ENCODE measurements around the gene B4GALNT4.

GRCh38 chr11:405323-405953 lies 36.1 kb downstream of the B4GALNT4 start:
- TF ChIP-seq CEBPB (IDR thresholded peaks at IDR 0.05) (no peak), CTCF (IDR thresholded peaks at IDR 0.05) (0 out of 3 replicates have a peak, but pooled peaks have one; percentile 8), ESRRA (IDR thresholded peaks at IDR 0.05; ENCODE audit: borderline replicate concordance, low read length) (no peak), POLR2A (IDR thresholded peaks at IDR 0.05; ENCODE audit: low read length) (no peak), E2F6 (IDR thresholded peaks at IDR 0.05; ENCODE audit: borderline replicate concordance, low read depth) (no peak), FOSL2 (IDR thresholded peaks at IDR 0.05) (no peak), FOSL2 (CRISPR knock-in tag; IDR thresholded peaks at IDR 0.05) (no peak), SMC3 (IDR thresholded peaks at IDR 0.05) (no peak), EP300 (IDR thresholded peaks at IDR 0.05) (no peak), MYC (IDR thresholded peaks at IDR 0.05; ENCODE audit: borderline replicate concordance, low read length) (no peak), MAFK (IDR thresholded peaks at IDR 0.05; ENCODE audit: partially characterized antibody) (no peak), PBX3 (IDR thresholded peaks at IDR 0.05) (no peak), ZNF302 (CRISPR knock-in tag; IDR thresholded peaks at IDR 0.05) (no peak), CBX2 (IDR thresholded peaks at IDR 0.05; ENCODE audit: borderline replicate concordance, low read depth) (no peak), POLR2AphosphoS2 (conservative IDR thresholded peaks at IDR 0.05; ENCODE audit: low read length) (no peak)
